Parathyroid adenoma (tissue), 2 donors: ENCODE data around the gene AHDC1.
A peak's percentile ranks its signal among the peaks of the same experiment; 100 is the strongest.

Experiments used
- H2AFZ ChIP-seq: fragments of 300-600 bp; sonication (generic); one replicate; pipeline ENCODE4 v1.7.0; 2017; ENCODE audit warnings: antibody characterized with exemption, mild to moderate bottlenecking
- H3K27ac ChIP-seq: fragments of 300-600 bp; sonication (generic); one replicate; pipeline ENCODE4 v1.7.0; 2017
- H3K27me3 ChIP-seq: fragments of 300-600 bp; sonication (generic); one replicate; pipeline ENCODE4 v1.7.0; 2017; ENCODE audit warnings: low read length; ENCODE audit not compliant: control insufficient read depth, insufficient read depth
- H3K36me3 ChIP-seq: fragments of 300-600 bp; sonication (generic); one replicate; pipeline ENCODE4 v1.7.0; 2017; ENCODE audit warnings: low read length; ENCODE audit not compliant: control insufficient read depth, insufficient read depth
- H3K4me1 ChIP-seq: fragments of 300-600 bp; sonication (generic); one replicate; pipeline ENCODE4 v1.7.0; 2017; ENCODE audit warnings: control low read depth
- H3K4me2 ChIP-seq: fragments of 300-600 bp; sonication (generic); one replicate; pipeline ENCODE4 v1.7.0; 2017; ENCODE audit warnings: low read length
- H3K4me3 ChIP-seq: fragments of 300-600 bp; sonication (generic); one replicate; pipeline ENCODE4 v1.7.0; 2017; ENCODE audit warnings: low read depth, low read length
- H3K79me2 ChIP-seq: fragments of 300-600 bp; sonication (generic); one replicate; pipeline ENCODE4 v1.7.0; 2017; ENCODE audit warnings: control low read depth
- H3K9ac ChIP-seq: fragments of 300-600 bp; sonication (generic); one replicate; pipeline ENCODE4 v1.7.0; 2017; ENCODE audit warnings: mild to moderate bottlenecking
- H3K9me3 ChIP-seq: fragments of 300-600 bp; sonication (generic); one replicate; pipeline ENCODE4 v1.7.0; 2017; ENCODE audit warnings: low read length; ENCODE audit not compliant: control insufficient read depth
- TF ChIP-seq, protein P1 (sequence below): fragments of 300-600 bp; sonication (generic); IDR thresholded peaks from one replicate; pipeline ENCODE4 v1.7.0; 2017; ENCODE audit warnings: antibody characterized with exemption, mild to moderate bottlenecking
- donor health status: primary hyperparathyroidism.

AHDC1 gene

DNA sequence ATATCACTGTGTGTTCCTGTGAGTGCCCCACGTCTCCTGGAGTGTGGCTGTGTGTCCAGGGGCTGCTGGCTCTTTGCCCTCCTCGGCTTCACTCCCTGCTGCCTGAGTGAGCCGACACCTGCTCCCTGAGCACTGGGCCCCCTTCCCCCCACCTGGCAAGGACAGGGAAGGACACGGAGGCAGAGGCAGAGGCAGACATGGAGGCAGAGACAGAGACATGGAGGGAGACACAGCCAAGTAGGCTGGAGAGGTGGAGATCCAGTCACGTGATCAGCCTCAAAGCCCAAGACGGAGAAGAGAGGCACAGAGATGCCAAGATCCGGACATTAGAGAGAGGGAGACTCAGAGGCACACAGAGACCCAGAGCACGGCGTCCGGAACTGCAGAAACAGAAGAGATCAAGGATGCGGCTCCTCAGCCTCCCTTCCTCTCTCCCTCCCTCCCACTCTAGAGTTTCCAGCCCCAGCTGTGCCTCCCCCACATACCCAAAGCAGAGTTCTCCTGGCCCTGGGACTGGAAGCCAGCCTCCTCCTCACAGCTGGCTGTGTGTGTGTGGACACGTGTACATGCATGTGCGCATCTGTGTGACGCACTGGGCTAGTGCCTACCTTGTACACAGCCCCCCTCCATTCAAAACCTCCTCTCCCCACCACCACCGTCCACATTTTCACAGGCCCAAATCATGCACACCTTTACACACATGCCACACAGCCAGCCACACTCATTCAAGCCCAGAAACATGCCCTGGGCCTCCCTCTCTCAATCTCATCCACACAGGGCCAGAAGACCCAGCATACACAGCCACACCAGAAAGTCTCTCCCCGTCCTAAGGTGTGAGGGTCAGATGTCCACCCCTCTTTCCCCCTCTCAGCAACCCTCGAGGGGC is 74.9 kb downstream of the AHDC1 start:
- Histone ChIP-seq H3K79me2 (no peaks in the 10 kb centered on the region), H3K9me3 (no peaks in the 10 kb centered on the region), H3K36me3 (no peaks in the 10 kb centered on the region), H3K4me3 (peak overlapping the region; percentile 87), H2AFZ (peak overlapping the region; percentile 79), H3K4me2 (peak overlapping the region; percentile 93), H3K27ac (peak overlapping the region; percentile 91), H3K27me3 (no peaks in the 10 kb centered on the region), H3K4me1 (peaks cover 29% of the 10 kb centered on the region), H3K9ac (no peak overlapping the region)
- TF ChIP-seq, protein P1, sequence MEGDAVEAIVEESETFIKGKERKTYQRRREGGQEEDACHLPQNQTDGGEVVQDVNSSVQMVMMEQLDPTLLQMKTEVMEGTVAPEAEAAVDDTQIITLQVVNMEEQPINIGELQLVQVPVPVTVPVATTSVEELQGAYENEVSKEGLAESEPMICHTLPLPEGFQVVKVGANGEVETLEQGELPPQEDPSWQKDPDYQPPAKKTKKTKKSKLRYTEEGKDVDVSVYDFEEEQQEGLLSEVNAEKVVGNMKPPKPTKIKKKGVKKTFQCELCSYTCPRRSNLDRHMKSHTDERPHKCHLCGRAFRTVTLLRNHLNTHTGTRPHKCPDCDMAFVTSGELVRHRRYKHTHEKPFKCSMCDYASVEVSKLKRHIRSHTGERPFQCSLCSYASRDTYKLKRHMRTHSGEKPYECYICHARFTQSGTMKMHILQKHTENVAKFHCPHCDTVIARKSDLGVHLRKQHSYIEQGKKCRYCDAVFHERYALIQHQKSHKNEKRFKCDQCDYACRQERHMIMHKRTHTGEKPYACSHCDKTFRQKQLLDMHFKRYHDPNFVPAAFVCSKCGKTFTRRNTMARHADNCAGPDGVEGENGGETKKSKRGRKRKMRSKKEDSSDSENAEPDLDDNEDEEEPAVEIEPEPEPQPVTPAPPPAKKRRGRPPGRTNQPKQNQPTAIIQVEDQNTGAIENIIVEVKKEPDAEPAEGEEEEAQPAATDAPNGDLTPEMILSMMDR, result no peak

DNA sequence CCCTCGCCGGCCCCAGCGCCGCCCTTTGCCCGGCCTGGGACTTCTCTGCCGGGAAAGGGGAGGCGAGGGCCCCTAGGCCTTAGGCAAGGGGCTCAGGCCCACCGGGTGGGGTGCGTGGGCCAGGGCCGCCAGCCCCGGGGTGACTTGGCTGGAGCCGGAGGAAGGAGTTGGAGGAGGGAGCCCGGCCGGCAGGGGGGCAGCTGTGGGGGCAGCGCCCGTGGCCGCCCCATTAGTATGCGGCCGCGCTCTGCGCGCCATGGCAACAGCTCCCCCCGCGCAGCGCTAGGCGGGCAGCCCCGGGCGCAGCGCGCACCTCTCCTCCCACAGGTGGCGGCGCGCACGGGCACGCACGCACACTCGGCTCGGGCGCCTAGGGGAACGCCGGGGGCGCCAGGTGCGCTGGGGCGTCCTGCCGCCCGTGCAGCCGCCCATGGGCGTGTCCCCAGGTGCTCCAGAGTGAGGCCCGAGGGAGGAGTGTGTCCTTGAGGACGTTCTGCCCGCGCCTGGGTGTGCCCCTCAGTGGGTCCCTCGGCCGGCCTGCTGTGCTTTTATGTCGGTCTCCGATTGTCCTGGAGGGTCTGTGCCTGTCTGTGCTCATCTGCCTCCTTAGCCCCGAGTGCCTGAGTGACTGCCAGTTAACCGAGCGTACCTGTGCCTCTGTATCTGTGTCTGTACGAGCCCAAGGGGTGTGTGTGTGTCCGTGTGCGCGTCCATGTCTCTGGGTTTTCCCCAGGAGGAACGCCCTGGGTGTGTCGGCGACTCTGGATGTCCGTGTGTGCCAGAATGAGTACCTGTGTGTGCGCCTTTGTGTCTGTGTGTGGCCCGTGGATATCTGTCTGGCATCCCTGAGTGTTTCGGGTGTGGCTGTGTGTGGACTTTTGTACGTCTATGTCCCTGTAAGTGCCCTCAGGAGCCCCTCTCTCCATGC is 75.8 kb downstream of the AHDC1 start:
- H3K36me3 ChIP-seq, result no peaks in the 10 kb centered on the region
- peaks cover 30% of the 10 kb centered on the region for H3K4me1 ChIP-seq
- peak overlapping the region; percentile 93 for H3K4me2 ChIP-seq
- H3K9me3 ChIP-seq, result no peaks in the 10 kb centered on the region
- peak overlapping the region; percentile 19 for H3K9ac ChIP-seq
- no peaks in the 10 kb centered on the region for H3K79me2 ChIP-seq
- H3K27me3 ChIP-seq, result no peaks in the 10 kb centered on the region
- H2AFZ ChIP-seq, result peak overlapping the region; percentile 79
- peak overlapping the region; percentile 87 for H3K4me3 ChIP-seq
- peak overlapping the region; percentile 91 for H3K27ac ChIP-seq
- TF ChIP-seq, protein P1, result peak; percentile 6

DNA sequence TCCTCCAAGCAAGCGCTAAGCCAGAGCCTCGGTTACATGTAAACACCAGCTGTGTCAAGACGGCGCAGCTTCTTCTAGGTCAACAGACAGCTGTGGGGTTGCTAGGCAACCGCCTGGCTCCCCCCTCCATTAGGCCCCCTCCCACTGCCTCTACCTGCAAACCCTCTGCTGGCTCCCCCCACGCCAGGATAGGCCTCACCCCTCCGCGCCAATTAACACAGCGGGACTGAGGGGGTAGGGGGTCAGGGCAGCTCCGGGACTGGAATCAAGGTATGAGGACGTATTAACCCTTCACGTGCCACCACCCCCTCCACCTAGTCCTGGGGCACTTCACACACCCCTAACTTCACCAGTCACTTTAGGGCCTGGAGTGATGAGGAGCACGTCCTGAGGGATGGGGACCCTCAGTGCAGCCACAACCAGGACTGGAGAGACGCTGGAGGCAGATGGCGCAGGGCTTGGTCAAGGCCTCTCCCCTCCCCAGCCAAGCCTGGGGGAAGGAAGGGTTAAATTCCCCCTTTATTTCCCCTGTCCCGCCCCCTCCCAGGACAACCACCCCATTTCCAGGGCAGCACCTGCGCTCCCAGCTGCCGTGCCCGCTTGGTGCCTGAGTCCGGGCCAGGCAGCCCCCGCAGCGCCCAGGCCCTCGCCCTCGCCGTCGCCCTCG is 76.6 kb downstream of the AHDC1 start:
- Histone ChIP-seq H3K79me2 (no peaks in the 10 kb centered on the region), H3K9ac (peak overlapping the region; percentile 19), H3K4me3 (peak overlapping the region; percentile 87), H3K27me3 (no peaks in the 10 kb centered on the region), H3K4me1 (peaks cover 32% of the 10 kb centered on the region), H3K27ac (peak overlapping the region; percentile 91), H2AFZ (peak overlapping the region; percentile 79), H3K36me3 (no peaks in the 10 kb centered on the region), H3K9me3 (no peaks in the 10 kb centered on the region), H3K4me2 (peak overlapping the region; percentile 93)
- TF ChIP-seq, protein P1, result no peak

DNA sequence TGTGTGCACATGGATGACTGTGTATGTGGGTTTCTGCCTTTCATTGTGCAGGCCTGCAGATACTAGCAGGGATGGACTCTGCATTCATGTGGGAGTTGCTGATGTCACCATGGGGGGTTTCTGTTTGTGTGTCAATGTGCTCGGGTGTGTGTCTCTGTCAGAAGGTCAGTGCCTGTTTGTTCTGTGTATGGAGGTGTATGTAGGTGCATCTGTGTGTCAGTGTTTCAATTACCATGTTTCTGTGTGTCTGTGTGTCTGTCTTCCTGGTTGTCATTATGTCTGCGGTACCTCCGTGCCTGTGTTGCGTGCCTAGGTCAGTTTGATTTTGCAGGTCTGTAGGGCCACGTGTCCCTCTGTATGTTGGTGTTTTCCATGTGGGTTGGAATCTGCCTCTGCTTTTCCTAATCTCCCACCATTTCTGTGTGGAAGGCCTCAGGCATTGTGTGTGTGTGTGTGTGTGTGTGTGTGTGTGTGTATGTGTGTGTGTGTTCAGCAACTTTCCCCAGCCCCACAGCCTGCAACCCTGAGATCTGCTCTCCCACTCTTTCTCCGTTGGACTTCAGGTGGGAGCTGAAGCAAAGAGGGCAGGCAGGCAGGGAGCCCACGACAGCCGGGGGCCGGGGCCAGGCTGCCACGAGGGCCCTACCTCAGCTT is 77.2 kb downstream of the AHDC1 start:
- Histone ChIP-seq H2AFZ (no peak overlapping the region), H3K27me3 (no peaks in the 10 kb centered on the region), H3K9me3 (no peaks in the 10 kb centered on the region), H3K36me3 (no peaks in the 10 kb centered on the region), H3K4me3 (peak overlapping the region; percentile 87), H3K9ac (no peak overlapping the region), H3K79me2 (no peaks in the 10 kb centered on the region), H3K4me2 (peak overlapping the region; percentile 93), H3K27ac (peak overlapping the region; percentile 91), H3K4me1 (peaks cover 32% of the 10 kb centered on the region)
- TF ChIP-seq, protein P1, result no peak
